Uterus (tissue), 4 donors: ENCODE results near the gene MMP20. TPM values are rescaled to one million over a fixed set of nuclear protein-coding genes. Genes with fewer than 3 reads are reported as not detected.

ENCODE experiments used
- DNase-seq, 2 donors: peaks; one replicate each; pipeline ENCODE4 v3.0.0-alpha.2; 2019 to 2020
- H3K27ac ChIP-seq, 2 donors: fragments of 200-600 bp; sonication (generic); 1 replicate in 1 of 2; 2 replicates in 1 of 2; pipeline ENCODE4 v1.5.1; 2016 to 2018
- H3K27me3 ChIP-seq, 2 donors: fragments of 200-600 bp; sonication (generic); one replicate each; pipeline ENCODE4 v1.5.1; 2018 to 2019; ENCODE audit warnings: control low read depth in 1 of 2
- H3K36me3 ChIP-seq, 2 donors: fragments of 200-600 bp; sonication (generic); one replicate each; pipeline ENCODE4 v1.5.1; 2019; ENCODE audit warnings: control low read depth in 1 of 2
- H3K4me1 ChIP-seq, 2 donors: fragments of 200-600 bp; sonication (generic); one replicate each; pipeline ENCODE4 v1.5.1; 2018 to 2019; ENCODE audit warnings: control low read depth in 1 of 2
- H3K4me3 ChIP-seq, 2 donors: fragments of 200-600 bp; sonication (generic); 1 replicate in 1 of 2; 2 replicates in 1 of 2; pipeline ENCODE4 v1.5.1; 2018 to 2019; ENCODE audit warnings: mild to moderate bottlenecking in 1 of 2
- H3K9me3 ChIP-seq, 2 donors: fragments of 200-600 bp; sonication (generic); one replicate each; pipeline ENCODE4 v1.5.1; 2019; ENCODE audit warnings: control low read depth in 1 of 2
- POLR2A ChIP-seq, 2 donors: fragments of 450-650 bp; IDR thresholded peaks; one replicate each; pipeline ENCODE4 v1.6.1; 2016; ENCODE audit warnings: antibody characterized with exemption in 2 of 2, mild to moderate bottlenecking in 1 of 2, moderate library complexity in 1 of 2
- intact Hi-C: fragments of 100-400 bp; cut with DNase I; formaldehyde crosslinking; loops from one replicate; pipeline ENCODE4 v1.15.1; 2023; ENCODE audit warnings: low total_unique reads
- total RNA-seq, 4 donors: library from RNA; depleted of rRNA in 3 of 4; stranded (reverse); fragments of >200 nt in 3 of 4; gene quantifications; one replicate each; pipeline versions ENCODE4 v1.1.0 to v1.2.4, GENCODE V29; 2014 to 2023
- TF ChIP-seq, protein P1 (sequence below), 4 experiments: fragments of 200-600 bp in 2 of 4; fragments of 450-650 bp in 2 of 4; sonication (generic) in 2 of 4; IDR thresholded peaks; one replicate each; pipeline ENCODE4 v1.5.1; 2016 to 2019; ENCODE audit warnings: antibody characterized with exemption in 4 of 4, mild to moderate bottlenecking in 2 of 4, moderate library complexity in 1 of 4
- donor health status: DM: yes; HTN: yes; CAD: no.

The MMP20 gene
- total RNA-seq, 4 donors from 2014 or later, result not detected

GRCh38 chr11:102546923-102547471, 78.1 kb downstream of the MMP20 start:
- DNase-seq, result no peak
- H3K36me3 ChIP-seq, result no peaks in the 10 kb centered on the region
- no peak overlapping the region for H3K27ac ChIP-seq
- intact Hi-C loops, result no loop called here
- TF ChIP-seq, protein P1, sequence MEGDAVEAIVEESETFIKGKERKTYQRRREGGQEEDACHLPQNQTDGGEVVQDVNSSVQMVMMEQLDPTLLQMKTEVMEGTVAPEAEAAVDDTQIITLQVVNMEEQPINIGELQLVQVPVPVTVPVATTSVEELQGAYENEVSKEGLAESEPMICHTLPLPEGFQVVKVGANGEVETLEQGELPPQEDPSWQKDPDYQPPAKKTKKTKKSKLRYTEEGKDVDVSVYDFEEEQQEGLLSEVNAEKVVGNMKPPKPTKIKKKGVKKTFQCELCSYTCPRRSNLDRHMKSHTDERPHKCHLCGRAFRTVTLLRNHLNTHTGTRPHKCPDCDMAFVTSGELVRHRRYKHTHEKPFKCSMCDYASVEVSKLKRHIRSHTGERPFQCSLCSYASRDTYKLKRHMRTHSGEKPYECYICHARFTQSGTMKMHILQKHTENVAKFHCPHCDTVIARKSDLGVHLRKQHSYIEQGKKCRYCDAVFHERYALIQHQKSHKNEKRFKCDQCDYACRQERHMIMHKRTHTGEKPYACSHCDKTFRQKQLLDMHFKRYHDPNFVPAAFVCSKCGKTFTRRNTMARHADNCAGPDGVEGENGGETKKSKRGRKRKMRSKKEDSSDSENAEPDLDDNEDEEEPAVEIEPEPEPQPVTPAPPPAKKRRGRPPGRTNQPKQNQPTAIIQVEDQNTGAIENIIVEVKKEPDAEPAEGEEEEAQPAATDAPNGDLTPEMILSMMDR (IDR thresholded peaks at IDR 0.05), result no peak
- no peak for TF ChIP-seq POLR2A (IDR thresholded peaks at IDR 0.05)
- H3K9me3 ChIP-seq, result no peaks in the 10 kb centered on the region
- H3K4me1 ChIP-seq, result no peaks in the 10 kb centered on the region
- no peaks in the 10 kb centered on the region for H3K27me3 ChIP-seq
- no peak overlapping the region for H3K4me3 ChIP-seq

DNA sequence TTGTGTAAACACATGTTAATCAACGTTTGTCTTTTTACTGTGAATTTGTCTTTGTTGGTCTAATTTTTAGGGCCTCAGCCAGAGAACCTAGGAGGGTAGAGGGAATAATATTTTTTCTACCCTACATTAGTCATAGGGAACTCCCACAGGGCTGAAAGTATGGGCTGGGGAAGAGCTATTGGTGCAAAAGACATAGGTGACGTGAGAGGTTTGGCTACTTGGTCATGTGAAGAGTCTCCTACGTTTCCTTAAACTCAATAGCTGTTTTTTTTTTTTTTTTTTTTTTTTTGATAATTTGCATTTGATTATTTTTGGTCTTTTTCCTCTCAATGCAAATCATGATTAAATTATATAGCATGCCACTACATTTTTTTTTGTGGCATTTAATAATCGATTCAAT, 78.7 kb downstream of the MMP20 start:
- Histone ChIP-seq H3K36me3 (no peaks in the 10 kb centered on the region), H3K9me3 (no peaks in the 10 kb centered on the region), H3K4me1 (no peaks in the 10 kb centered on the region), H3K27me3 (no peaks in the 10 kb centered on the region), H3K4me3 (no peak overlapping the region), H3K27ac (no peak overlapping the region)
- no peak for DNase-seq
- TF ChIP-seq, protein P1 (IDR thresholded peaks at IDR 0.05), result no peak
- TF ChIP-seq POLR2A (IDR thresholded peaks at IDR 0.05), result no peak
- intact Hi-C loops, result no loop called here

GRCh38 chr11:102545701-102546100, 79.4 kb downstream of the MMP20 start:
- intact Hi-C loops, result no loop called here
- no peak overlapping the region for H3K4me3 ChIP-seq
- no peaks in the 10 kb centered on the region for H3K27me3 ChIP-seq
- no peak overlapping the region for H3K27ac ChIP-seq
- DNase-seq, result no peak
- no peaks in the 10 kb centered on the region for H3K36me3 ChIP-seq
- TF ChIP-seq, protein P1 (IDR thresholded peaks at IDR 0.05), result no peak
- TF ChIP-seq POLR2A (IDR thresholded peaks at IDR 0.05), result no peak
- no peaks in the 10 kb centered on the region for H3K9me3 ChIP-seq
- H3K4me1 ChIP-seq, result no peaks in the 10 kb centered on the region

DNA sequence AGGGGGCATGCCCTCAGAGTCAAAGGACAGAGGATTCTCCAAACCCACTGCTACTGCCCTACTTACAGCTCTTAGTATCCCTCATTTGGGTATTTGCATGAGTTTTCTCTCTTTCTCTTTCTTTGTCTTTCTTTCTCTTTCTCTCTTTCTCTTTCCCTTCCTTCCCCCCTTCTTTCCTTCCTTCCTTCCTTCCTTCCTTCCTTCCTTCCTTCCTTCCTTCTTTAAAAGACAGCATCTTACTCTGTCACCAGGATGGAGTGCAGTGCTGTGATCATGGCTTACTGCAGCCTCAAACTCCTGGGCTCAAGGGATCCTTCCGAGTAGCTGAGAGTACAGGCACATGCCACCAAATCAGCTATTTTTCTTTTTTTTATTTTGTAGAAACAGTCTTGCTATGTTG, 80.5 kb downstream of the MMP20 start:
- Histone ChIP-seq H3K36me3 (no peaks in the 10 kb centered on the region), H3K27ac (no peak overlapping the region), H3K9me3 (no peaks in the 10 kb centered on the region), H3K27me3 (no peaks in the 10 kb centered on the region), H3K4me1 (no peaks in the 10 kb centered on the region), H3K4me3 (no peak overlapping the region)
- intact Hi-C loops, result no loop called here
- no peak for TF ChIP-seq POLR2A (IDR thresholded peaks at IDR 0.05)
- TF ChIP-seq, protein P1 (IDR thresholded peaks at IDR 0.05), result no peak
- DNase-seq, result no peak

DNA sequence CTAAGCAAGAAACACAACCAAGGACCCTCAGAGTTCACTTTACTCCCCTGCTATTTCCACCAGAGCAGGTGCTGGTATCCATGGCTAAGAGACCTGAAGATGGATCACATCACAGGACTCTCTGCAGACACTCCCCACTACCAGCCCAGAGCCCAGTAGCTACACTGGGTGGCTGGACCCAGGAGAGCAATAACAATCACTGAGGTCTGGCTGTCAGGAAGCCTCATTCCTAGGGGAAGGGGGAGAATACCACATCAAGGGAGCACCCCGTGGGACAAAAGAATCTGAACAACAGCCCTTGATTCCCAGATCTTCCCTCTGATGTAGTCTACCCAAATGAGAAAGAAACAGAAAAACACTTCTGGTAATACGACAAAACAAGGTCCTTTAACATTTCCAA, 85.6 kb downstream of the MMP20 start:
- H3K27ac ChIP-seq, result no peak overlapping the region
- no peak overlapping the region for H3K4me3 ChIP-seq
- H3K27me3 ChIP-seq, result no peaks in the 10 kb centered on the region
- H3K36me3 ChIP-seq, result no peaks in the 10 kb centered on the region
- DNase-seq, result no peak
- no peaks in the 10 kb centered on the region for H3K9me3 ChIP-seq
- no peaks in the 10 kb centered on the region for H3K4me1 ChIP-seq
- intact Hi-C loops, result no loop called here
- TF ChIP-seq, protein P1 (IDR thresholded peaks at IDR 0.05), result no peak
- no peak for TF ChIP-seq POLR2A (IDR thresholded peaks at IDR 0.05)
